HG03045 (cell line): ENCODE measurements around the gene VPS13D.
"Not testable (repeated sequence)": the region's sequence is repeated elsewhere in the genome, so short reads cannot be mapped to it uniquely, and the experiment has no call there.

Experiments
- ATAC-seq: cut with Tn5 transposase; IDR thresholded peaks from one replicate; pipeline ENCODE4 v1.9.1; 2021; ENCODE audit warnings: mild to moderate bottlenecking, moderate library complexity; ENCODE audit not compliant: unreplicated experiment

Gene VPS13D

GRCh38 chr1:12359359-12360133, 129.7 kb downstream of the VPS13D start:
- ATAC-seq, result no peak

- no peak for ATAC-seq
These were observed 138.8 kb downstream of the VPS13D start for GRCh38 chr1:12368646-12369045.

GRCh38 chr1:12369258-12369657, 139.4 kb downstream of the VPS13D start:
- no peak for ATAC-seq

- no peak for ATAC-seq
These were observed 140.6 kb downstream of the VPS13D start for GRCh38 chr1:12370333-12370975.

- no peak for ATAC-seq
These were observed 141.2 kb downstream of the VPS13D start for GRCh38 chr1:12371053-12371452.

- no peak for ATAC-seq
These were observed 142.3 kb downstream of the VPS13D start for GRCh38 chr1:12372180-12372579.

- ATAC-seq, result no peak
These were observed 142.9 kb downstream of the VPS13D start for GRCh38 chr1:12372761-12373160.

- no peak for ATAC-seq
These were observed 145.5 kb downstream of the VPS13D start for GRCh38 chr1:12375133-12375829.

GRCh38 chr1:12376236-12377045, 146.6 kb downstream of the VPS13D start:
- no peak for ATAC-seq

- ATAC-seq, result no peak
These were observed 150.8 kb downstream of the VPS13D start for GRCh38 chr1:12380326-12381249.

GRCh38 chr1:12383001-12383400, 153.2 kb downstream of the VPS13D start:
- no peak for ATAC-seq

- no peak for ATAC-seq
These were observed 154.0 kb downstream of the VPS13D start for GRCh38 chr1:12383786-12384185.

GRCh38 chr1:12384836-12385456, 155.1 kb downstream of the VPS13D start:
- ATAC-seq, result no peak

GRCh38 chr1:12386130-12386529, 156.3 kb downstream of the VPS13D start:
- ATAC-seq, result no peak

GRCh38 chr1:12387641-12388040, 157.8 kb downstream of the VPS13D start:
- no peak for ATAC-seq

- not testable (repeated sequence) for ATAC-seq
These were observed 160.5 kb downstream of the VPS13D start for GRCh38 chr1:12390296-12390695.

- no peak for ATAC-seq
These were observed 167.9 kb downstream of the VPS13D start for GRCh38 chr1:12397462-12398450.

- no peak for ATAC-seq
These were observed 168.6 kb downstream of the VPS13D start for GRCh38 chr1:12398479-12398878.
